Stimulated activated CD4-positive, alpha-beta T cell treated with anti-CD3 and anti-CD28 coated beads, Interleukin-12 subunit alpha, Interleukin-12 subunit beta, amount 100 ng/mL, for 48 hours (primary cell): ENCODE results near the gene TNFSF15.
A peak's percentile ranks its signal among the peaks of the same experiment; 100 is the strongest.

Source experiments
- DNase-seq, 3 donors: peaks; one replicate each; pipeline ENCODE4 v3.0.0-alpha.2; 2020; ENCODE audit warnings: low read depth in 2 of 3, low spot score in 1 of 3

The TNFSF15 gene

DNA sequence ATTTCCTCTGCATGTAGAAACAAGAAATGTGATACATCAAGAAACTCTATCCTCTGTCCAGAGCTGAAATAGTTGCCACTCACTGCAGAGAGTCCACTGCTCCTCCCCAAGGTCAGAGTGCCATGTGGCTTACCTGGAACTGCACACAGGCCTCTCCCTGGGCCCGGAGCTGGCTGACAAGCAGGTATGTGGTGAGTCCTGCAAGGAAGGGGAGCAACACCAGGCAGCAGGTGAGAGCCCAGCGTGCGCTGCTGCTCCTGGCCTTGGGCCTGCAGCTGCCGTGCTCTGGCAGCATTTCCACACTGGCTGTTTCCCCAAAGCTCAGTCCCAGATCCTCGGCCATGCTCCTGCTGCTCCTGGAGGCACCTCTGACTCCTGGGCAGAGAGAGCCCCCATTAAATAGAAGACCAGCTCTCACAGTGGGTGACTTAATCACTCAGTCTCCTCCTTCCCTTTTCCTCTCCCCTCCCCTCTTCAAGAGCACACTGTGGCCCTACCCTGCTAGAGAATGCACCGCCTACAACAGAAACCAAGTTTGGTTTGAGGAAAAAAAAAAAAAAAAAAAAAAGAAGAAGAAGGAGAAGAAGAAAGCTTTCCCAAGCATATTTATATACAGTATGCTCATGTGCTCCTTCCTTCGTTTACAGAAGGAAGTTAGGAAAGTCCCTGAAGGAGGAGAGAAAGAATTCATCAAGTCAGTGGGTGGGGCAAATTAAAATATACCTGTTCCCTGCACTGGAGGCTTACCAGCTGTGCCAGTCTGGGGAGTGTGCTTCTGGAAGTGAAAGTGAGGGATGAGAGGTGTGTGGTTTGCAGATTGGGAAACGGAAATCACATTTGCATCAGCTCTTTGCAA, at the start of gene TNFSF15:
Gene TNFSF15 (minus strand): TSS at position 370 of the 856 bp plus-strand sequence. CDS start 27 bp downstream, at position 343.
- peak; percentile 24 to 34 (median 25) for DNase-seq

DNA sequence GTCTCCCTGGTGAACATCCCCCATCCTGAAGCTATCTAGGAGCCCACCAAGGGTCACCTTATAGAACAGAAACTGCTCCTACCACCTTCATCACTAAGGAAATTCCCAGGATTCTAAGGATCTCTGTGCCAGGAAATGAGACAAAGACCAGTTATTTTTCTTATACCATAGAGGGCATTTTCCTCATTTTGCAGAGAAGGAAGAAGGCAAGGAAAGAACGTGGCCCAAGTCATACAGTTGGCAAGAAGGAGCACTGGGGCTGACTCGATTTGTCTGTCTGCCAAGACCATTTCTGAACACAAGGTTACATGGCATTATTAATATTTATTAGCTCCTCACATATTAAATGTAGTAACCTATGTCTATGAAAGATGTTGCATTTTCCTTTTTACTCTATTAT, 49.6 kb upstream of the TNFSF15 start:
- no peak for DNase-seq

DNA sequence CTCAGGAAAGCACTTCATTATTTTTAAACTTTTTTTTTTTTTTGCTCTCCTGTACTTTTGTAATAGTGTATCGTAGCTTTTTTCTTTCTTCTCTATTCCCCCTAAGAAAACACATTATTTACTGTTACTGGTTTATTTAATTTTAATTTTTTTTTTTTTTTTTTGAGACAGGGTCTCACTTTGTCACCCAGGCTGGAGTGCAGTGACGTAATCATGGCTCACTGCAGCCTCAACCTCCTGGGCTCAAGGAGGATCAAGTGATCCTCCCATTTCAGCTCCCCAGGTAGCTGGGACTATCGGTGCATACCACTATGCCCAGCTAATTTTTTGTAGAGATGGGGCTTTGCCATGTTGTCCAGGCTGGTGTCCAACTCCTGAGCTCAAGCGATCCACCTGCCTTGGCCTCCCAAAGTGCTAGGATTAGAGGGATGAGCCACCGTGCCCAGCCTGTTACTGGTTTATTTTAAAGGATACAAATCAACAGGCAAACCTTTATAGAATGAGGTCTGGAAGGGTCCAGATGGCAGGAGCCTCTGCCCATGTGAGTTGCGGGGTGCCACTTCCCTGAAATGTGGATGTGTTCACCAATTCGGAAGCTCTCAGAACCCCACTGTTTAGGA, 49.0 kb upstream of the TNFSF15 start:
- no peak for DNase-seq

DNA sequence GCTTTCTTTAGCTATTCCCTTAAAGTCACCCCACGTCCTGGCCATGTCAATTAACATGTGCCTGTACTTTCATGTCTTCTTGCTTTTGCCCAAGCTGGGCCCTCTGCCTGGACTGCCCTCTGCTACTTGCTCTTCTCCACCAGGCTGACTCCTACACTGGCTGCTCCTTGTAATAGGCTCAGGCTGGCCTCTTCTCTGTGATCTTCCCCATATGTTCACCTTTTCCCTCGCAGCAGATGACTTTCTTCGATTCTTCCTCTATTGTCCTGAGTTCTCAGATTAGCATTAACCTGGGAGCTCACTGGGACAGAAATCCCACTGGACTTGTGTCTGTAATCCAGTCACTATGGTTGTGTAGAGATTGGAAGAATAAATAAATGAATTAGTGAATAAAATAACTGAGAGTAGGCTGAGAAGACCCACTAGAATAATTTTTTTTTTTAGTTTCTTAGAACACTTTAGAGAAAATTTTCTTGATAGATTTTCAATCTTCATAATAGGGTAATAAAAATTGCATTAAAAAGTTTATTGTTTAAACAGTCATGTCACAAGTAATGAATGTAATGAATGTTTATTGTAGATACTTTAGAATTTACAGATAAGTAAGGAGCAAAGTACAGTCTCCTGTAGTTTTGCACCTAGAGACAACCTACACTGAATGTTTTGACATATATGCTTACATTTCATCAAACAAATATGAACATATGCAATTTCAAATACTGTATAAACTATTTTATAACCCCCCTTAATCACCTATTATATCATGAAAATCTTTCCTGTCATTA, 47.4 kb upstream of the TNFSF15 start:
- DNase-seq = no peak

DNA sequence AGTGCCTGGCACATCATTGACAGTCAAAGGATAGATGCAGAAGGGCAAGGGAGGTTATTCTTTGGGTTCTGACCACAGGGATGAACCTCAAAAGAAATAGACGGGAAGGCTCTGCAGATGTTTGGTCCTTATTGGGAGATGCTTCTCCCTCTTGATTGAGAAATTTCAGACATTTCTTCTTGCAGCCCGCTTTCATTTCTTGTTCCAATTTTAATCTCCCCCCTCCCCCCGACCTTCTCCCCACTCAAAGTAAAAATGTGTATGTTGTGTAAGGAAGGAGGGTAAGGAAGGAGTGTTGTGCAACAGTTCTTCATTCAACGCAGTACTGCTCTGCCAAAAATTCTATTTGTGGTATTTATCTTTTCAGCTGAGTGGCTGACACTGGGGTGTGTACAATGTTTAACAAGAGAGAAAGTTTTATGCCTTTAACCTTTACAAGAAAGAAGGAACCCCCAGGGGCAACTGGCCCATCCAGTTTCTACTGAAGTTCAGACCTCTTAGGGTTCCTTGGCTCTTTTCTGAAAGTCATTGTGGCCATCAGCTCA, 46.3 kb upstream of the TNFSF15 start:
- DNase-seq = no peak

DNA sequence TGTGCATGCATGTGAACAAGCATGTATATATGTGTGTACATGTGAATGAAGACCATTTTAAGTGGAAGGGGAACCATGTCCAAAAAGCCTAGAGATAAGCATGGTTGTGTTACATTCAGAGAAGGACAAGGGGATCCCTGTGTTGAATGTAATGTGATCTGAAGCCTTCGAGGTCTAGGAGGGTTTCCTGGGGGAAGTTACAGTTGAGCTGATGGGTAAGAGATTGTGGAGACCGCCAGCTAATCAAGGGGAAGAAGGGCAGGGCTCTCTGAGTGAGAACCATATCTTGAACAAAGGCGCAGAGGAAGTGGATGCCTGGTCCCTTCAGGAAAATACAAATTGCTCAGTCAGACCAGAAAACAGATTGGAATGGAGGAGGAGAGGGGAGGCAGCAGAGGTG, 45.5 kb upstream of the TNFSF15 start:
- no peak for DNase-seq

DNA sequence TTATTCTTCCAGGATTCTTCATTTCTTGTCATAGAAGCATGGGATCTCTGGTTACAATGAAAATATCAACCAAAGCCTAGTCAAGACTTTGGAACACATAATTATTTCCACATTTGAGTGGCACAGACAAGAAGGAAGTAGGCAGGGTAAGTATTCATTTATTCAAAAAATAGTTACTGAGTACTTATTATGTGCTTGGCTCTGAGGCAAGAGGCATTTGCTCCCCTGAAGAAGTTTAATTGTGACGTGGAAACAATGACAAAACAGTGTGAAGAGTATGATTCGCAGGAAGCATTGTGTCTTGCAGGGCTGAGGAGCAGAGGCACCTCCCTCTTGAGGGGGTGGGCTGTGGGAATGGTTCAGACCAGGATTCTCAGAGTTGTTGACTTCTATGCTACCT, 45.0 kb upstream of the TNFSF15 start:
- DNase-seq = peak in 1 of 3 donors; percentile 10

DNA sequence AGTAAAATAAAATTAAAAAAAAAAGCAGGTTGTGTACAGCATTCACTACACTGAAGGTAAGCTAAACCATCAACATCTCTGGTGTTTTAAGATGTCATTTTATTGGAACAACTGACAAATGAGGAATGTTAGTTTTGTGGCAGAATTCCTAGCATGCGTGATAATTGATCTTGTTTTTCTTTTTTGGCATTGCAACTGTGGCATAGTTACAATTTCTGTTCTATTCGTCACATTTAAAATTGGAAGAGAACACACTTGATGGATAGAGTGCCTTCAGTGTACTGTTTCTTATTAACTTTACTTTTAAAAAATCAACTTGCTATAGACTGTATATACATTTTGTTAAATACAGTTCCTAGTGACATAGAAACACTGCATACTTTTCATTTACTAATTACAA, 43.6 kb upstream of the TNFSF15 start:
- no peak for DNase-seq

DNA sequence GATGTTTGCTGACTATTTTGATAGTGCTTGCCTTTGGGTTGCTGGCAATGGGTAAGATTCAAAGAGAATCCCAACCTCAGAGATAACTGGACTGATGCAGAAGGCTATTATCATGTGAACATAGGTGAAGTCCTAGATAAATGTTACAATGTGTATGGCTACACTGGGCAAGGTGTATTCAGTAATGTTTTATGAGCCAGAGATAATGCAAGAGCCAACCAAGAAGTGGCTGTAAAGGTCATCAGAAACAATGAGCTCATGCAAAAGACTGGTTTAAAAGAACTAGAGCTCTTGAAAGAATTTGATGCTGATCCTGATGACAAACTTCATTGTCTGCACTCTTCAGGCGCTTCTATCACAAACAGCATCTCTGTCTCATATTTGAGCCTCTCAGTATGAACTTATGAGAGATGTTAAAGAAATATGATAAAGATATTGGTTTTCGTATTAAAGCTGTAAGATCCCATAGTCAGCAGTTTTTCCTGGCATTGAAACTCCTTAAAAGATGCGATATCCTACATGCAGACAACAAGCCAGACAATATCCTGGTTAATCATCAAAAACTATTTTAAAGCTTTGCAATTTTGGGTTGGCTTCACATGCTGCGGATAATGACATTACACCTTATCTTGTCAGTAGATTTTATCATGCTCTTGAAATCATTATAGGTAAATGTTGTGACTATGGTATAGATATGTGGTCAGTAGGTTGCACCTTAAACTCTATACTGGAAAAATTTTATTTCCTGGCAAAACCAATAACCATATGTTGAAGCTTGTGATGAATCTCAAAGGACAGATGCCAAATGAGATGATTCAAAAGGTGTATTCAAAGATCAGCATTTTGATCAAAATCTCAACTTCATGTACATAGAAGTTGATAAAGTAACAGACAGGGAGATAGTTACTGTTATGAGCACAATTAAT, 41.9 kb upstream of the TNFSF15 start:
- DNase-seq = no peak

DNA sequence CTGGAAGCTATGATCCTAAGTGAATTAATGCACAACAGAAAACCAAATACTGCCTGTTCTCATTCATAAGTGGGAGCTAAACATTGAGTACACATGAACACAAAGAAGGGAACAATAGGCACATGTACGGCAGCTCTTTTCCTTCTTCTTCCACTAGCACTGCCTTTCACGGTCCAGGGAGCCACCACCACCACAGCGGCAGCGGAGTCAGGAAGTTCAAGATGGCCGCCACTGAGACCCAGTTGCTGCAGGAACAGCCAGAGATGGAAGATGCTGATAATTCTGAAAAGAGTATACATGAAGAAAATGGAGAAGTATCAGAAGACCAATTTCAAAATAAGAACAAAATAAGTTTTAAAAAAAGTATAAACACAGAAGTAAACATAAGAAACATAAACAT, 39.5 kb upstream of the TNFSF15 start:
- no peak for DNase-seq

DNA sequence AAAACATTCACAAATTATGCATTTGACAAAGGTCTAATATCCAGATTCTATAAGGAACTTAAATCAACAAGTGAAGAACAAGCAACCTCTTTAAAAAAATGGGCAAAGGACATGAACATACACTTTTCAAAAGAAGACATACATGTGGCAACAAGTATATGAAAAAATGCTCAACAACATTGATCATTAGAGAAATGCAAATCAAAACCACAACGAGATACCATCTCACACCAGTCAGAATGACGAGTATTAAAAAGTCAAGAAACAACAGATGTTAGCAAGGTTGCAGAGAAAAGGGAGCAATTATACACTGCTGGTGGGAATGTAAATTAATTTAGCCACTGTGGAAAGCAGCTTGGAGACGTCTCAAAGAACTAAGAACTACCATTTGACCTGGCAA, 38.9 kb upstream of the TNFSF15 start:
- no peak for DNase-seq

DNA sequence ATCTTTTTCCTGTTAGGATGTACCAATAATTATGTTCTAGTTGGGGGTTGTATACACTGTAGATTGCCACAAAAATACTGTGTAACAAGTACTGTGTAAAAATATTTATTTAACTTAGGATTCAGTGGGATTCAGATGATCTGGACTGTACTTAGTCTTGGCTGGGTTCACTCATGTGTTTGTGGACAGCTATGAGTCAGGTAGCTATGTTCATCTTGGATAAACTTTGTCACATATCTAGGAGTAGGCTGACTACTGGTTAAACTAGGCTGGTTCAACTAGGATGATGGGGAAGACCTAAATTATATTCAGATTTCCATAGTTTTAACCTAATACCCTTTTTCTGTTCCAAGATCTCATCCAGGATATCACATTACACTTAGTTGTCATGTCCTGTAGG, 32.1 kb upstream of the TNFSF15 start:
- no peak for DNase-seq

DNA sequence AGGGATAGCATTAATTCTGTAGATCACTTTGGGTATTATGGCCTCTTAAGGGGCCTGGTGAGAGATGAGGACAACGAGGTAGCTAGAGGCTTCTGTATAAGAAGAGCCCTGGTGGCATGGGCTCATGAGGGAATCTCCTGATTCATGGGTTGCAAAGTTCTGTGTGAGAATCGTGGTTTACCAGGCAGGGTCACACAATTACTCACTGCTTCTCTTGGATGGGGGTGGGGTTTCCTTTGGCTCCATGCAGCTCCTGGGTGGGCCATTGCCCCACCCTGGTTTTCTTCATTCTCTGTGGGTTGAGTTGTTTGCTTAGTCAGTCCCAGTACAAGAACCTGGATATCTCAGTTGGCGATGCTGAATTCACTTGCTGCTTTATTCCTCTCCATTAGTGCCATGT, 30.9 kb upstream of the TNFSF15 start:
- peak in 1 of 3 donors; percentile 20 for DNase-seq

DNA sequence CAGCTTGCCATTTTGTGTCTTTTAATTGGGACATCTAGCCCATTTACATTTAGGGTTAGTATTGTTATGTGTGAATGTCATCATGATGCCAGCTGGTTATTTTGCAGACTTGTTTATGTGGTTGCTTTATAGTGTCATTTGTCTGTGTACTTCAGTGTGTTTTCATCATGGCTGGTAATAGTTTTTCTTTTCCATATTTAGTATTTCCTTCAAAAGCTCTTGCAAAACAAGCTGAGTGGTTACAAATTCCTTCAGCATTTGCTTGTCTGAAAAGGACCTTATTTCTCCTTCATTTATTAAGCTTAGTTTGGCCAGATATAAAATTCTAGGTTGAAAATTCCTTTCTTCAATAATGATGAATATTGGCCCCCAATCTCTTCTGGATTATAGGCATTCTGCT, 28.5 kb upstream of the TNFSF15 start:
- DNase-seq = no peak

DNA sequence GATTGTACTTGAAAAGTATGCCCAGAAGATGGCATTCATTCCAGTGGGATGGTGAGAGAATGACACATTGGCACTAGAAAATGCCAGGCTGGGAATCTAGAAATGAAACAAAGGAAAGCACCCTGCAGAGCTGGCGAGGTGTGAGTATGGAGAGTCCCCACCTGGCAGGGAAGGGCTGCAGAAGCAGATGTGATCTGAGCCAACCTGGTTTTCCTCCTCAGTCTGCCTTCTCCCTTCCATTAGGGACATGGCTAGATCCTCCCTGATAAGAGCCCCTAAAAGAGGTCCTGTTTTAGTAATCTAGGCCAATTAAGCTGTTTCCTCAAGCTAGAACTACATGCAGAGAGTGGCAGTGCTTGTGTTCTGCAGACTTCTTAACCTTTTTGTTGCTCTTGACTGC, 24.7 kb upstream of the TNFSF15 start:
- DNase-seq = no peak

DNA sequence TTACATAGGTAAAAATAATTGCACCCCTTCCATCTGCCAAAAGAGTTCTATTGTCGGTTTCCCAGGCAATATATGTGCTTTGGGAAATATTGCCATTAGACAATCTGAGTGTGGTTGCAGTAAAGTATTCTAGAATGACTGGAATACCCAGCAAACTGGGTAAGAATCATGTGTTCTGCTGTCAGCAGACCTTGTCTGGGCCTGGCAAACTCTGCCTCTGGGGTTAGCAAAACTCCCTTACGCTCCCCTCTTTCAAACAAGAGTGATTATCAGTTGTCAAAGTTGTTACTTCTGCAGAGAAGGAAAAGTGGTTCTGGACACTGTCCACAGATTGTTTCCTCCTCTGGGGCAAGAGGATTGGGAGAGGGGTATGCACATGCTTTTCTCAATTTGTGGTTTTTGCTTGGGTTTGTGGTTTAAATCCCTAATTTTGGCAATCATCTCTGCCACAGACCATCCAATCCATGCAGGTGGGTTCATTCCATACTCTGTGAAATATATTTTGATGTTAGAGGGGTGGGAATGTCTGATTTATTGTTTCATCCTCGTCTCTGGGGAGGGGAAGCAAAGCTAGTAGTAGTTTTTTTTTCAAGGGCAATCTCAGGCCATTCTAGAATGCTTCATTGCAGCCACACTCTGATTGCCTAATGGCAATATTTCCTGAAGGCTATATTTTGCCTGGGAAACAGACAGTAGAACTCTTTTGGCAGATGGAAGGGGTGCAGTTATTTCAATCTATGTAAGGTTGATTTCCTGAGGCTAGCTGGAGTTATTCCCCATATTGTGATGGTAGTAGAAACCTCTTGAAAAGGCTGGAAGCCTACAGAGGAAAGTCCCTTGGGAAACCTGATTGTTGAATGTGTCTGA, 24.0 kb upstream of the TNFSF15 start:
- no peak for DNase-seq

DNA sequence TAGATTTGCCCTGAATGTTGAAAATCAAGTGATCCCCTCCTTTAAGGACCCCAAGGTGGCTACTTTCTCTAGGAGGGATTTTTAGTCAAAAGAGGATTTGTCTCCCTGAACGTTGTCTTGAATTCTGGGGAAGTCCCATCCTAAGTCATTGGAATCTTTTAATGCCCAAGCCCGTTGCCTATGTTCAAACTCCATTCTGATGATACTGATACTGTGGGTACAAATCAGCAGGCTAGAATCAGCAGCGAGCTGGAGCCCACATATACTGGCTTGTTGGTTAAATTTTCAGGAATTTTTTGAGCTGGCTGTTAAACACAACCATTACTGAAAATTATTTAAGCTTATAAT, 22.4 kb upstream of the TNFSF15 start:
- DNase-seq = no peak

DNA sequence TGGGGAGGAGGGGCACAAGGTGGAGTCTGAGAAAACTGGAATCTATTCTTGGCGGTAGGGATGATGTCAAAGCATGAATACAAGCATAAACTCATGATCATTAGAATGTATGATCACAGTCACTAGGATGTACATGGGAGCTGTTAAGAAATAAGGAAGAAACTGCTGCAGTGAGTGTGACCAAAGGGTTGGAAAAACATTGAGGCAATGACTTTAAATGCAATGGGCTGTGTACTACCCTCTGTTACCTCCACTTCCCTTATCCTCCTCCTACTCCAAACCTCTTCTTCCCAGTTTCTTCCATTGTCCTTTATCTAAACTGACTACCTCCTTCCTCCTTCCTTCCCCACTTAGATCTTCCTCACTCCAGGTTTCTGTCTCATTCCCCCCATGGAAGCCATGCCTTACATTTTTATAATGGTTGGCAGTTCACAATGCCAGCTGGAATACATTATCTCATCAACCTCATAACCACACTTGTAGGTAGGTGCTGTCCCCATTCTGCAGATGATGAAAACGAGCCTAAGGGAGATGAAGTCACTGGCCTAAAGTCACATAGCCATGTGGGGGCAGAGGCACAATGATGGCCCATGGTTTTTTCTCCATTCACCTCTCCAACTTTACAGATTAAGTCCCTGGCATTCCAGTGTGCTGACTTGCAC, 21.9 kb upstream of the TNFSF15 start:
- DNase-seq = peak in 1 of 3 donors; percentile 29

DNA sequence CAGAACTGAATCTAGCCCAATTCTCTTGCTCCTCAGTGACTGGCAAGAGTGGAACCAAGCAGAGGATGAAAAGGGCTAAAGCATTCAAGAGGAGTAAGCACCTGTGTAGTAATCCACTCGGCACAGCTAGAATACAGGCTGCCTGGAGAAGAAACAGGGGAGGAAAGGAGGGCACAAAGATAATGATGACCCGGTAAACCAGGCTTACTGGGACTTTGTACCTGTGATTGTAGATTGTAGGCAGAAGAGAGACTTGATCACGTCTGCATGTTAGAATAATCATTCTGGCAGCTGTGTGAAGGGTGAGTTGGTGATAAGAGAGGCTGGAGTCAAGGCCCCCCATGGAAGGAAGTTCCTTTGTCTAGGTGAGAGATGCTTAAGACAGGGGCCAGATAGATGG, 20.6 kb upstream of the TNFSF15 start:
- DNase-seq = no peak
